Stimulated activated effector memory CD8-positive, alpha-beta T cell treated with anti-CD3 and anti-CD28 coated beads, Interleukin-12 subunit alpha, Interleukin-12 subunit beta, amount 100 ng/mL, for 72 hours (primary cell): Measurements from ENCODE around the gene EMC6.

Experiments
- ATAC-seq: fragments of 150-1000 bp; cut with Tn5 transposase; 2 replicates; pipeline ENCODE4 v1.10.0; 2021
- DNase-seq, 2 donors: peaks; one replicate each; pipeline ENCODE4 v3.0.0; 2021 to 2022; ENCODE audit warnings: low spot score in 2 of 2
- H3K27ac Mint-ChIP-seq: one replicate; pipeline ENCODE4 v1.8.0; 2022; ENCODE audit warnings: mild to moderate bottlenecking, mixed read lengths
- H3K36me3 Mint-ChIP-seq: one replicate; pipeline ENCODE4 v1.8.0; 2022; ENCODE audit warnings: mild to moderate bottlenecking, mixed read lengths
- H3K4me1 Mint-ChIP-seq: one replicate; pipeline ENCODE4 v1.8.0; 2022; ENCODE audit warnings: mixed read lengths
- H3K4me3 Mint-ChIP-seq: one replicate; pipeline ENCODE4 v1.8.0; 2022; ENCODE audit warnings: mild to moderate bottlenecking, mixed read lengths
- H3K9me3 Mint-ChIP-seq: one replicate; pipeline ENCODE4 v1.8.0; 2022; ENCODE audit warnings: mixed read lengths

Gene EMC6

GRCh38 chr17:3641717-3642486 lies 26.7 kb upstream of the EMC6 start:
- peaks cover 50% of the 10 kb centered on the region for H3K4me1 Mint-ChIP-seq
- H3K9me3 Mint-ChIP-seq: no peaks in the 10 kb centered on the region
- no peak for DNase-seq
- H3K36me3 Mint-ChIP-seq: peaks cover 48% of the 10 kb centered on the region
- H3K4me3 Mint-ChIP-seq: no peak overlapping the region
- H3K27ac Mint-ChIP-seq: peak overlapping the region; percentile 61
- ATAC-seq: no peak

DNA sequence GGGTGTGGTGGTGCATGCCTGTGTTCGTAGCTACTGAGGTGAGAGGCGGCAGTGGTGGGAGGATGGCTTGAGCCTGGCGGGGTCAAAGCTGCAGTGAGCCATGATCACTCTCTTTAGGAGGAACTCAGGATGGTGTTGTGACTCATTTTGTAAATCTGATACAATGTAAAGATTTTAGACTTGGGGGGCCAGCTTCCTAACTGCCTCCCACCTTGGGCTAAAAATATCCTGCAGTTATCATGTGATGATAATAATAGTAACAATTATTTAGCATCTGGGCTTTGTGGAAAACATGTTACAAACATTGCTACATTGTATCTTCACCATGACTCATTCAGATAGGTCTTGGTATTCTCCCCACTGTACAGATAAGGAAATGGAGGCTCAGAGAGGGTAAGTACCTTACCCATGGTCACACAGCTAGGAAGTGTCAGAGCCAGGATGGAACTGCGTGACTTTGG lies 24.7 kb upstream of the EMC6 start:
- ATAC-seq: peak; percentile 63
- H3K4me1 Mint-ChIP-seq: peaks cover 34% of the 10 kb centered on the region
- peaks cover 59% of the 10 kb centered on the region for H3K36me3 Mint-ChIP-seq
- no peaks in the 10 kb centered on the region for H3K9me3 Mint-ChIP-seq
- H3K4me3 Mint-ChIP-seq: no peak overlapping the region
- no peak for DNase-seq
- peak overlapping the region; percentile 67 for H3K27ac Mint-ChIP-seq

- no peak for DNase-seq
- Mint-ChIP-seq H3K36me3 (peaks cover 62% of the 10 kb centered on the region), H3K4me3 (no peak overlapping the region), H3K27ac (peak overlapping the region; percentile 67), H3K9me3 (no peaks in the 10 kb centered on the region), H3K4me1 (peaks cover 22% of the 10 kb centered on the region)
- no peak for ATAC-seq
Observed at GRCh38 chr17:3645310-3645709, 23.3 kb upstream of the EMC6 start.

- Mint-ChIP-seq H3K4me3 (no peak overlapping the region), H3K9me3 (no peaks in the 10 kb centered on the region), H3K27ac (no peak overlapping the region), H3K4me1 (peaks cover 16% of the 10 kb centered on the region), H3K36me3 (peaks cover 46% of the 10 kb centered on the region)
- ATAC-seq: no peak
- no peak for DNase-seq
Observed at GRCh38 chr17:3647251-3647650, 21.4 kb upstream of the EMC6 start.

DNA sequence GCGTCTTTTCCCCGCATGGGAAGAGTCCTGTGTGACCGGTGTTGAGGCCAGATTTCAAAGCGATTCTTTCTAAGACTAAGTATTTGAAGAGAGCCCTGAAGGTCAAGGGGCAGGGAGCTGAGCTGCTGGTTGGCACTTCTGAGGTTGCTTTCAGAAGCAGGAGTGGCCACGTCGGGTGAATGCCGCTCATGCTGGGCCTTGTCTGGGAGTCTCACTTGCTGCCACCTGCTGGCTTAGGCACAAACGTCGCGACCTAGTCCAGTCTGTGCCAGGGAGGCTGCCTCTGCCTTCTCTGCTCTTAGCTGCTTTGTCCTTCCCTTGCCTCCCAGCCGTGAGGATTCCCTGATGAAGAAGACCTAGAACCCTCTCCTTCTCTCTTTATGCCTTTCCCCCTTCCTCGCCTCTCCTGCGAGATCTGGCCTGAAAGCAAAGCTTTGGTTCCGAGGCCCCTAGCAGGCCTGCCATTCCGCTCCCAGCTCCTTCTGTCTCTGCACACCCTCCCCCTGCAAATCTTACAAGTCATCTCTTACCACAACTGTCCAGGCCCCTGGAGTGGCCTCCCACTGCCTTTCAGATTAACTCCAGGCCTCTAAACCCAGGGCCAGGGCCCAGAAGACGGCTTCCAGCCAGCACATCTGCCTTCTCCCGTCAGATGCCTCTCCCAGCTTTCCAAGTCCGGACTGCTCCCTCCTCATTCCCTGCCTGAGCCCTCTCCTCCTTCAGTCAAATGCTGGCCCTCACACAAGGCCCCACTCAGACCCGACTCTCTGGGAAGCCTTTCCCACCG lies 20.6 kb upstream of the EMC6 start:
- Mint-ChIP-seq H3K9me3 (no peaks in the 10 kb centered on the region), H3K36me3 (peaks cover 39% of the 10 kb centered on the region), H3K27ac (peak overlapping the region; percentile 15), H3K4me1 (peaks cover 16% of the 10 kb centered on the region), H3K4me3 (no peak overlapping the region)
- ATAC-seq (peak; percentile 56), DNase-seq (no peak)

- H3K27ac Mint-ChIP-seq: no peak overlapping the region
- H3K36me3 Mint-ChIP-seq: peaks cover 6% of the 10 kb centered on the region
- no peak for DNase-seq
- H3K9me3 Mint-ChIP-seq: no peaks in the 10 kb centered on the region
- ATAC-seq: no peak
- no peak overlapping the region for H3K4me3 Mint-ChIP-seq
- no peaks in the 10 kb centered on the region for H3K4me1 Mint-ChIP-seq
Observed at GRCh38 chr17:3655766-3656165, 12.8 kb upstream of the EMC6 start.

- Mint-ChIP-seq H3K27ac (peak overlapping the region; percentile 52), H3K36me3 (peaks cover 6% of the 10 kb centered on the region), H3K4me3 (no peak overlapping the region), H3K9me3 (no peaks in the 10 kb centered on the region), H3K4me1 (no peaks in the 10 kb centered on the region)
- ATAC-seq: no peak
- no peak for DNase-seq
Observed at GRCh38 chr17:3656353-3656752, 12.3 kb upstream of the EMC6 start.

GRCh38 chr17:3656755-3657587 lies 11.6 kb upstream of the EMC6 start:
- DNase-seq (no peak), ATAC-seq (no peak)
- peaks cover 6% of the 10 kb centered on the region for H3K36me3 Mint-ChIP-seq
- H3K9me3 Mint-ChIP-seq: no peaks in the 10 kb centered on the region
- H3K4me1 Mint-ChIP-seq: no peaks in the 10 kb centered on the region
- H3K4me3 Mint-ChIP-seq: no peak overlapping the region
- peak overlapping the region; percentile 52 for H3K27ac Mint-ChIP-seq

- Mint-ChIP-seq H3K4me3 (no peak overlapping the region), H3K9me3 (no peaks in the 10 kb centered on the region)
Observed at GRCh38 chr17:3657588-3657869, 11.1 kb upstream of the EMC6 start.

DNA sequence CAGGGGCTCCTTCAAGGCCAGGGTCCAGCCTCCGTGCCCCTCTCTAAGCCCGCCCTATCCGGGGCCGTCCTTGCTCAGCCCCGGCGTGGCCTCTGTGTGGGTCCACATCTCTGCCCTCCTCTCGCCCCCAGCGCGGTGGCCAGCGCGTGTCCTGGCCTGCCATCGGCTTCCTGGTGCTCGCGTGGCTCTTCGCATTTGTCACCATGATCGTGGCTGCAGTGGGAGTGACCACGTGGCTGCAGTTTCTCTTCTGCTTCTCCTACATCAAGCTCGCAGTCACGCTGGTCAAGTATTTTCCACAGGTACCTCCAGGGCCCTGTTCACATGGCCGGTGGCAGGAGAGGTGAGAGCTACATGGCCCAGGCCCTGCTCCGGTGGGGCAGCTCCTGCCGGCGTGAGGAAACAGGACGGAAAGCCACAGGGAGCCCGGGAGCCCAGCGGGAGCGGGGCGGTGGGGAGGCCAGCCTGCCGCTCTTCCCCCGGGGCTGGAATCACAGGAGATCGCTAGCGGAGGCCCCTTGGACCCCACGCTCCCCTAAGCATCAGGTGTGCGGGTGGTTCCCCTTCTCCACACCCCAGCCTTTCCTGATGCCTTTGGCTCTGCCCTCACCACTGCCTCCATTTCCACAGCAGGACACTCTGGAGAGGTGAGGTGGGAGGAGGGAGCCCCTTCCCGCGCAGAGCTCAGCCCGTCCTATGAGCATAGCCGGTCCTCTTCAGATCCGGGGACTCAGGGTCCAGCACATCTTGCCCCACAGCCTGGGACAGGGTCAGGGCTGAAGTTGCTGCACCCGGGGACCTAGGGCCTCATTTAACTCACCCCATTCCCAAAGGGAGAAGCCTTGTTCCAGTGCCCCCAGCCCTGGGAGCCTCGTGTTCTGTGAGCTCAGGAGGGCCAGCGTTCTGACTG lies 10.5 kb upstream of the EMC6 start:
- H3K36me3 Mint-ChIP-seq: peaks cover 6% of the 10 kb centered on the region
- no peak for ATAC-seq
- no peak for DNase-seq
- H3K4me1 Mint-ChIP-seq: no peaks in the 10 kb centered on the region
- H3K9me3 Mint-ChIP-seq: no peaks in the 10 kb centered on the region
- no peak overlapping the region for H3K4me3 Mint-ChIP-seq
- H3K27ac Mint-ChIP-seq: no peak overlapping the region

More at GRCh38 chr17:3657588-3657869, 11.1 kb upstream of the EMC6 start:
- Mint-ChIP-seq H3K36me3 (peaks cover 6% of the 10 kb centered on the region), H3K27ac (no peak overlapping the region), H3K4me1 (no peaks in the 10 kb centered on the region)
- DNase-seq (no peak), ATAC-seq (no peak)

DNA sequence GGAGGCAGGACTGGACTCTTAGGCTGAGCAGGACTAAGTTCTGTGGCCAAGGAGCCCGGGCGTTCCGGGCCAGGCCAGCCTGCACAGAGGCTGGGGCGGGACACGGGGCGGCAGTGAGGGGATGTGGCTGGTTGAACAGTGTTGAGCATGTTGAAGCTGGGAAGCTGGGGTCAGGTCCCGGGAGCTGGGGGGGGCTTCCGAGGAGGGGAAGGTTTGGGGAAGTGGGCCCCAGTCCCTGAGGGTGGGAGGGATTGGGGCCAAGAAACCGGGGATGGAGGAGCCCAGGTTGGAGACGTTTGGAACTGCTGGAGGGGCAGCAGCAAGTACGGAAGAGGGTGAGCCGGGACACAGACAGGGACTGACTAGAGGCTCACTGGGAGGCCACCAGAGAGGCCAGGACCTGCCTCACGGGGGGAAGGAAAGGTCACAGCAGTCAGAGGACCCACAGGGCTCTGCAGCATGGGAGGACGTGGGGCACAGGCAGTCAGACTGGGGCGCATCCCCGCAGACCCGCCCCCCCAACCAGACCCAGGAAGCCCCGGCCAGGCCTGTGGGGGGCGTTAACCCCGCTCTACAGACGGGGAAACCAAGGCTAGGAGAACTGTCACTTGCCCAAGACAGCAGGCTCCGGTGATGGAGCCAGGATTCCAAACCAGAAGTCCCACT lies 9.7 kb upstream of the EMC6 start:
- H3K9me3 Mint-ChIP-seq: no peaks in the 10 kb centered on the region

GRCh38 chr17:3659541-3660111 lies 9.0 kb upstream of the EMC6 start:
- no peaks in the 10 kb centered on the region for H3K4me1 Mint-ChIP-seq

More for the DNA sequence above, 9.7 kb upstream of the EMC6 start:
- H3K27ac Mint-ChIP-seq: no peak overlapping the region
- peaks cover 6% of the 10 kb centered on the region for H3K36me3 Mint-ChIP-seq
- no peak for ATAC-seq
- H3K4me1 Mint-ChIP-seq: no peaks in the 10 kb centered on the region
- no peak overlapping the region for H3K4me3 Mint-ChIP-seq
- no peak for DNase-seq

GRCh38 chr17:3660311-3660891 lies 8.2 kb upstream of the EMC6 start:
- H3K4me1 Mint-ChIP-seq: peaks cover 6% of the 10 kb centered on the region
- no peak for DNase-seq
- no peak overlapping the region for H3K4me3 Mint-ChIP-seq
- no peak for ATAC-seq
- no peaks in the 10 kb centered on the region for H3K9me3 Mint-ChIP-seq
- no peak overlapping the region for H3K27ac Mint-ChIP-seq
- peaks cover 18% of the 10 kb centered on the region for H3K36me3 Mint-ChIP-seq

More at GRCh38 chr17:3659541-3660111, 9.0 kb upstream of the EMC6 start:
- no peak for DNase-seq
- Mint-ChIP-seq H3K36me3 (peaks cover 13% of the 10 kb centered on the region), H3K9me3 (no peaks in the 10 kb centered on the region), H3K27ac (no peak overlapping the region), H3K4me3 (no peak overlapping the region)
- ATAC-seq: no peak
